ENCODE data around the gene PRRT3.

PRRT3 gene

DNA sequence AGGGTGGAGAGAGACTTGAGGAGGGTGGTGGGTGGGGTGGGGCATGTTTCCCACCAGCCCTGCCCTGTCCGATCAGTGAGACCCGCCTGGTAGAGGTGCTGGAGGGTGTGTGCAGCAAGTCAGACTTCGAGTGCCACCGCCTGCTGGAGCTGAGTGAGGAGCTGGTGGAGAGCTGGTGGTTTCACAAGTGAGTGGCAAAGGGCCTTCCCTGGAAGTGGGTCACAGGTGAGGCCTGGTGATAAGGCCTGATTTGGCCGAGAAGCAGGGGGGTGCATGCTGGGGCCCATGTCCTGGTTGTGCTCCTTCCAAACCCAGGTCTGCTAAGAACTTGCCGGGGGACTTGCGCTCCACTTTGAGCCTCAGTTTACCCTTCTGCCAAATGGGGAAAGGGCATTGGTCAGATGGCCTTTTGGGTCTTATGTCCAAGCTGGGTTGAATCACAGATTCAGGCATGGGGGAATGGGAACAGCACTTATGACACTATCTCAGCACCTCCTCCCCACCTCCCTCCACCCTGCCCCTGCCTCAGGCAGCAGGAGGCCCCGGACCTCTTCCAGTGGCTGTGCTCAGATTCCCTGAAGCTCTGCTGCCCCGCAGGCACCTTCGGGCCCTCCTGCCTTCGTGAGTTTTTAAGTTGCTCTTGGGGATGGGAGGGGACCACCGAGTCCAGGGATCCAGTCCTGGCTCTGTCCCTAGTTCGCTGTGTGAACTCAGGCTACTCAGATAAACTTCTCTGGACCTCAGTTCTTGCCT is 14.5 kb downstream of the PRRT3 start:
- Histone ChIP-seq H3K27me3 (ENCODE audit: insufficient read depth, low read length) (no peaks in the 10 kb centered on the region), H3K36me3 (ENCODE audit: insufficient read depth, low read length) (0 out of 2 replicates have a peak, but pooled peaks cover 4% of the 10 kb centered on the region), H3K79me2 (ENCODE audit: control insufficient read depth, insufficient read depth, low read length, unreplicated experiment) (no peaks in the 10 kb centered on the region), H2AFZ (ENCODE audit: low read length, unreplicated experiment) (no peak overlapping the region), H3K4me3 (ENCODE audit: low read depth, low read length) (no peak overlapping the region), H3K4me1 (ENCODE audit: control insufficient read depth, insufficient read depth, low read length, unreplicated experiment) (peaks cover 8% of the 10 kb centered on the region), H3K27ac (ENCODE audit: low read depth, low read length) (no peak overlapping the region)

- 0 out of 2 replicates have a peak, but pooled peaks cover 4% of the 10 kb centered on the region for H3K36me3 ChIP-seq (ENCODE audit: insufficient read depth, low read length)
- H3K27me3 ChIP-seq (ENCODE audit: insufficient read depth, low read length), result no peaks in the 10 kb centered on the region
- no peak overlapping the region for H3K4me3 ChIP-seq (ENCODE audit: low read depth, low read length)
- H3K79me2 ChIP-seq (ENCODE audit: control insufficient read depth, insufficient read depth, low read length, unreplicated experiment), result no peaks in the 10 kb centered on the region
- peaks cover 11% of the 10 kb centered on the region for H3K4me1 ChIP-seq (ENCODE audit: control insufficient read depth, insufficient read depth, low read length, unreplicated experiment)
- H3K27ac ChIP-seq (ENCODE audit: low read depth, low read length), result no peak overlapping the region
- H2AFZ ChIP-seq (ENCODE audit: low read length, unreplicated experiment), result no peak overlapping the region
Measured at GRCh38 chr3:9935966-9936510, 16.2 kb downstream of the PRRT3 start.

DNA sequence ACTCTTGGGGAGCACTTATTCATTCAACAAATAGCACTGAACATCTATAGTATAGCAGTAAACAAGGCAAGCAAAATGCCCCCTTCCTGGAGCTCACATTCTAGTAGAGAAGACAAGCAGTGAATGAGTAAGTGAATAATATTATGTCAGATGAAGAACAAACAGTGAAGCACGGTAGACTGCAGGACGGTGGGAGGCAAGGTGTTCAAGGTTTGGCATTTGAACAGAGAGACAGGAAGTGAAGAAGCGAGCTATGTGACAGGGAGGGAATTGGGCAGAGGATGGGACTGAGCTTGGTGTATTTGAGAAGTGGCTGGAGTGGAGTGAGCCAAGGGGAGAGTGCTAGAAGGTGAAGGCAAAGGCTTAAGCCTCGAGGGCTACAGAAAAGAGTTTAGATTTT is 17.2 kb downstream of the PRRT3 start:
- peaks cover 11% of the 10 kb centered on the region for H3K4me1 ChIP-seq (ENCODE audit: control insufficient read depth, insufficient read depth, low read length, unreplicated experiment)
- no peak overlapping the region for H3K27ac ChIP-seq (ENCODE audit: low read depth, low read length)
- peaks cover 13% of the 10 kb centered on the region; the same call in 1 of the 2 replicates for H3K36me3 ChIP-seq (ENCODE audit: insufficient read depth, low read length)
- no peaks in the 10 kb centered on the region for H3K79me2 ChIP-seq (ENCODE audit: control insufficient read depth, insufficient read depth, low read length, unreplicated experiment)
- no peak overlapping the region for H2AFZ ChIP-seq (ENCODE audit: low read length, unreplicated experiment)
- no peaks in the 10 kb centered on the region for H3K27me3 ChIP-seq (ENCODE audit: insufficient read depth, low read length)
- peak overlapping the region; percentile 87 for H3K4me3 ChIP-seq (ENCODE audit: low read depth, low read length)

- peak overlapping the region; percentile 87 for H3K4me3 ChIP-seq (ENCODE audit: low read depth, low read length)
- peaks cover 11% of the 10 kb centered on the region for H3K4me1 ChIP-seq (ENCODE audit: control insufficient read depth, insufficient read depth, low read length, unreplicated experiment)
- H3K27me3 ChIP-seq (ENCODE audit: insufficient read depth, low read length), result no peaks in the 10 kb centered on the region
- no peak overlapping the region for H3K27ac ChIP-seq (ENCODE audit: low read depth, low read length)
- H3K79me2 ChIP-seq (ENCODE audit: control insufficient read depth, insufficient read depth, low read length, unreplicated experiment), result no peaks in the 10 kb centered on the region
- peak overlapping the region; percentile 26 for H2AFZ ChIP-seq (ENCODE audit: low read length, unreplicated experiment)
- H3K36me3 ChIP-seq (ENCODE audit: insufficient read depth, low read length), result peaks cover 17% of the 10 kb centered on the region; the same call in 1 of the 2 replicates
Measured at GRCh38 chr3:9934235-9934621, 18.0 kb downstream of the PRRT3 start.

DNA sequence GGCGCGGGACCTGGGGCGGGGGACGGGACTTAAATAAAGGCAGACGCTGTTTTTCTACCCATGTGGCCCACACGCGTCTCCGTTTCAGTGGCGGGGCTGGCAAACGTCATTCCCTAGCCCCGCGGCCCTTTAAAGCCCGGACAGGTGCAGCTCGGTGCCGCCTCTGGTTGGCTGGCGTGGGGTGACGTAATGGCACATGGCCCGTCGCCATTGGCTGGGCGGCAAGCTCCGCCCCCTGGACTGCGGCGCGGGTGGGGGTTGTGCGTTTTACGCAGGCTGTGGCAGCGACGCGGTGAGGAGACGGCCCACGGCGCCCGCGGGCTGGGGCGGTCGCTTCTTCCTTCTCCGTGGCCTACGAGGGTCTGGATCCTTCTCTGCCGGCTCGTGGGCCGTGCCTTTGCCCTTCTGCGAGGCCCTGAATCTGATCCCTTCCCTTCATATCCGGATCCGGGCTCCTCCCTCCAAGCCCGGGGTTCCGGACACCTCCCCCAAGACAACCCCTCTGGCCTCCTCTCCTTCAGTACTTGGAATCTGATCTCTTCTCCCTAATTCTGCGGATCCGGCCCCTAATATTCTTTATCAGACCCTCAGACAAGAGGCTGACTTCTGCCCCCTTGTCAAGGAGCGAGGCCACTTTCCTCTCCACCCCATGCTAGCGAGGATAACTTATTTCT is 18.5 kb downstream of the PRRT3 start, which contains the start of gene CRELD1:
TSS of gene CRELD1 (plus strand) at position 274 of the 674 bp plus-strand sequence. CDS start 605 bp downstream, outside the sequence.
- Histone ChIP-seq H3K79me2 (ENCODE audit: control insufficient read depth, insufficient read depth, low read length, unreplicated experiment) (no peaks in the 10 kb centered on the region), H2AFZ (ENCODE audit: low read length, unreplicated experiment) (peak within 1 kb of the TSS; percentile 55), H3K36me3 (ENCODE audit: insufficient read depth, low read length) (peaks cover 17% of the 10 kb centered on the region; the same call in 1 of the 2 replicates), H3K27ac (ENCODE audit: low read depth, low read length) (peak within 1 kb of the TSS; percentile 61), H3K27me3 (ENCODE audit: insufficient read depth, low read length) (no peaks in the 10 kb centered on the region), H3K4me3 (ENCODE audit: low read depth, low read length) (peak within 1 kb of the TSS; percentile 87), H3K4me1 (ENCODE audit: control insufficient read depth, insufficient read depth, low read length, unreplicated experiment) (peaks cover 11% of the 10 kb centered on the region)

GRCh38 chr3:9932843-9933560 is 19.2 kb downstream of the PRRT3 start:
- H3K79me2 ChIP-seq (ENCODE audit: control insufficient read depth, insufficient read depth, low read length, unreplicated experiment), result no peaks in the 10 kb centered on the region
- H3K4me3 ChIP-seq (ENCODE audit: low read depth, low read length), result peak overlapping the region; percentile 87
- no peaks in the 10 kb centered on the region for H3K27me3 ChIP-seq (ENCODE audit: insufficient read depth, low read length)
- H2AFZ ChIP-seq (ENCODE audit: low read length, unreplicated experiment), result peak overlapping the region; percentile 55
- peak overlapping the region; percentile 61 for H3K27ac ChIP-seq (ENCODE audit: low read depth, low read length)
- H3K4me1 ChIP-seq (ENCODE audit: control insufficient read depth, insufficient read depth, low read length, unreplicated experiment), result peaks cover 11% of the 10 kb centered on the region
- peaks cover 23% of the 10 kb centered on the region; the same call in 1 of the 2 replicates for H3K36me3 ChIP-seq (ENCODE audit: insufficient read depth, low read length)

- Histone ChIP-seq H3K27ac (ENCODE audit: low read depth, low read length) (peak overlapping the region; percentile 61), H3K36me3 (ENCODE audit: insufficient read depth, low read length) (peaks cover 23% of the 10 kb centered on the region; the same call in 1 of the 2 replicates), H3K79me2 (ENCODE audit: control insufficient read depth, insufficient read depth, low read length, unreplicated experiment) (no peaks in the 10 kb centered on the region), H3K4me1 (ENCODE audit: control insufficient read depth, insufficient read depth, low read length, unreplicated experiment) (peaks cover 11% of the 10 kb centered on the region), H3K4me3 (ENCODE audit: low read depth, low read length) (peak overlapping the region; percentile 87), H3K27me3 (ENCODE audit: insufficient read depth, low read length) (no peaks in the 10 kb centered on the region), H2AFZ (ENCODE audit: low read length, unreplicated experiment) (peak overlapping the region; percentile 55)
Measured at GRCh38 chr3:9932535-9932842, 19.7 kb downstream of the PRRT3 start.

DNA sequence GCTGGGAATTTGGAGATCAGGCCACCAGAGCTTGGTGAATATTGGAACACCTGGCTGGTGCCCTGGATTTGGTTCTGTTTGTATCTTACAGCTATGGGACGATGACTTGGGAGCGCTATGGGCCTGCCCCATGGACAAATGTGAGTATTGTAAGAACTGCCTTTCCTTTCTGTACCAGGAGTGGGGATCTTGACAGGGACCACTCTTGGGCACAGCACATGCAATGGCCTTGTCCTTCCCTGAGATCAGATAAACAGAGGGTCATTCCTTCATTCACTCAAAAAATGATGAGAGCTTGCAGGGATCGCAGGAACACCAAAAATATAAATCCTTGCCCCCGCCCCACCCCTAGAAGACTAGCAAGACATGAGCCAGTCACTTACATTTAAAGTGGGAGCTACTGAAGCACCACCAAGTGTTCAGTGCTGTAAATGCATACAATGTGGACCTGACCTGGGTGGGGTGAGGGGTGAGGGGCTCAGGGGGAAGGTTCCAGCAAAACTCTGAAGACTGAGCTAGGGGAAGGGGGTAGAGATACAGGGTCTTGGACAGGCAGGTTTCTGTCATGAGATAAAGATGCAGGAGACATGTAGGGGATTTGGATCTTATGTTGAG is 21.3 kb downstream of the PRRT3 start:
- H2AFZ ChIP-seq (ENCODE audit: low read length, unreplicated experiment), result no peak overlapping the region
- H3K79me2 ChIP-seq (ENCODE audit: control insufficient read depth, insufficient read depth, low read length, unreplicated experiment), result no peaks in the 10 kb centered on the region
- H3K4me3 ChIP-seq (ENCODE audit: low read depth, low read length), result no peak overlapping the region
- H3K27ac ChIP-seq (ENCODE audit: low read depth, low read length), result no peak overlapping the region
- H3K27me3 ChIP-seq (ENCODE audit: insufficient read depth, low read length), result no peaks in the 10 kb centered on the region
- H3K4me1 ChIP-seq (ENCODE audit: control insufficient read depth, insufficient read depth, low read length, unreplicated experiment), result peaks cover 11% of the 10 kb centered on the region
- H3K36me3 ChIP-seq (ENCODE audit: insufficient read depth, low read length), result peaks cover 18% of the 10 kb centered on the region; the same call in 1 of the 2 replicates

DNA sequence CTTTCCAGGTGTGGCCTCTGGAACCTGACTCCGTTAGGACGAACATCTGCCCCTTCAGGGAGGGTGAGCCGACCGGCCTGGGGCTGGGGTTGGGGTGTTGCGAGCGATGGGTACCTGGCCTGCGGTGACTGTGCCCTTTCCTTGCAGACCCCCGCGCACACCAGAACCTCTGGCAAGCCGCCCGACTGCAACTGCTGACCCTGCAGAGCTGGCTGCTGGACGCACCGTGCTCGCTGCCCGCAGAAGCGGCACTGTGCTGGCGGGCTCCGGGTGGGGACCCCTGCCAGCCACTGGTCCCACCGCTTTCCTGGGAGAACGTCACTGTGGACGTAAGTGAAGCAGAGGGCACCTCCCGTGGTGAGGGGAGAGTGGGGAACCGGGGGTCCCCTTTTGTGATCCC is 24.1 kb downstream of the PRRT3 start:
- H3K27ac ChIP-seq (ENCODE audit: low read depth, low read length), result no peak overlapping the region
- H2AFZ ChIP-seq (ENCODE audit: low read length, unreplicated experiment), result no peak overlapping the region
- no peaks in the 10 kb centered on the region for H3K27me3 ChIP-seq (ENCODE audit: insufficient read depth, low read length)
- peaks cover 4% of the 10 kb centered on the region for H3K4me1 ChIP-seq (ENCODE audit: control insufficient read depth, insufficient read depth, low read length, unreplicated experiment)
- H3K4me3 ChIP-seq (ENCODE audit: low read depth, low read length), result no peak overlapping the region
- no peaks in the 10 kb centered on the region for H3K79me2 ChIP-seq (ENCODE audit: control insufficient read depth, insufficient read depth, low read length, unreplicated experiment)
- H3K36me3 ChIP-seq (ENCODE audit: insufficient read depth, low read length), result peaks cover 18% of the 10 kb centered on the region; the same call in 1 of the 2 replicates

All from ACC112 (cell line).